ENCODE data around the gene NRP1. TPM values are rescaled to one million over a fixed set of nuclear protein-coding genes. Genes with fewer than 3 reads are reported as not detected.

NRP1 gene
- total and polyA plus RNA-seq, 12 donors: 45.3 to 229 (median 157) TPM

DNA sequence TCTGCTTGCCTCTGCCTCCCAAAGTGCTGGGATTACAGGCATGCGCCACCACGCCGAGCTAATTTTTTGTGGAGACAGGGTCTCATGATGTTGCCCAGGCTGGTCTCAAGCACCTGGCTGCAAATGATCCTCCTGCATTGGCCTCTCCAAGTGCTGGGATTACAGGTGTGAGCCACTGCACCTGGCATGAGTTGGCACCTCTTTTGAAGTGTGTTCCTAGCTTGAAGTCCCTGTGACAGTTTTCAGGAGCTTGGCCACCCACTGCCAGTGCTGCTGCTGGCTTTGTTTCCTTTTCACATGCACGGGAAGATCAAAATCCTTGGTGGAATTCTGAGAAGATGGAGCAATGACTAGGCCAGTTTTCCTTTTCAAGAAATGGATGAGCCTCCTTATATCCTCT, 126.3 kb downstream of the NRP1 start:
- intact Hi-C loops (cut with DNase I): no loop called here
- H3K4me1 ChIP-seq: peaks cover 0 to 56% (median 29%) of the 10 kb centered on the region in 9 donors
- no peaks in the 10 kb centered on the region for H3K9me3 ChIP-seq
- TF ChIP-seq, protein P1, sequence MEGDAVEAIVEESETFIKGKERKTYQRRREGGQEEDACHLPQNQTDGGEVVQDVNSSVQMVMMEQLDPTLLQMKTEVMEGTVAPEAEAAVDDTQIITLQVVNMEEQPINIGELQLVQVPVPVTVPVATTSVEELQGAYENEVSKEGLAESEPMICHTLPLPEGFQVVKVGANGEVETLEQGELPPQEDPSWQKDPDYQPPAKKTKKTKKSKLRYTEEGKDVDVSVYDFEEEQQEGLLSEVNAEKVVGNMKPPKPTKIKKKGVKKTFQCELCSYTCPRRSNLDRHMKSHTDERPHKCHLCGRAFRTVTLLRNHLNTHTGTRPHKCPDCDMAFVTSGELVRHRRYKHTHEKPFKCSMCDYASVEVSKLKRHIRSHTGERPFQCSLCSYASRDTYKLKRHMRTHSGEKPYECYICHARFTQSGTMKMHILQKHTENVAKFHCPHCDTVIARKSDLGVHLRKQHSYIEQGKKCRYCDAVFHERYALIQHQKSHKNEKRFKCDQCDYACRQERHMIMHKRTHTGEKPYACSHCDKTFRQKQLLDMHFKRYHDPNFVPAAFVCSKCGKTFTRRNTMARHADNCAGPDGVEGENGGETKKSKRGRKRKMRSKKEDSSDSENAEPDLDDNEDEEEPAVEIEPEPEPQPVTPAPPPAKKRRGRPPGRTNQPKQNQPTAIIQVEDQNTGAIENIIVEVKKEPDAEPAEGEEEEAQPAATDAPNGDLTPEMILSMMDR (IDR thresholded peaks at IDR 0.05): no peak
- peak overlapping the region in 1 of 10 donors; percentile 20 for H3K27ac ChIP-seq
- no peak for DNase-seq
- H3K36me3 ChIP-seq: peaks cover 0 to 100% (median 61%) of the 10 kb centered on the region in 9 donors
- WGBS, 2 donors: 91 to 93% methylated on average over 4 of the region's 4 CpGs
- H3K27me3 ChIP-seq: no peaks in the 10 kb centered on the region
- no peak overlapping the region for H3K4me3 ChIP-seq
- ATAC-seq: no peak

DNA sequence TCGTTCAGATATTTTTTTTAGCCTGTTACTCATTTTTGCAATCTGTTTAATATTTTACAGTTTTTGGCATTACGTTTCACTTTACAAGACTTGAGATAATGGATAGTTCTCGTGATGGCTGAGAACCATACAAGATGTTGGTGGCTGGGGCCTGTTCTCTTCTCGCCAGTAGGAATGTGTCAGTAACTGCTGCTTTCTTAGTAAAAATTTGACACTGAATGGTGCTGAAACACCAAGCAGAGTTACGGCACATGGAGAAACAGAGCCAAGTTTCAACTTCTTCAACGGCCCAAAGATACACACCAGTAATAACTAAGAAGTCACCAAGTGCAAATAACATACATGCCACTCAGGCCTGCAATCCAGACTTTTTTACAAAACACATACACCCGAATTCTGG, 130.4 kb downstream of the NRP1 start:
- peak overlapping the region in 2 of 10 donors; percentile 37 to 63 for H3K27ac ChIP-seq
- H3K4me3 ChIP-seq: no peak overlapping the region
- intact Hi-C loops (cut with DNase I): no loop called here
- H3K4me1 ChIP-seq: peaks cover 0 to 65% (median 17%) of the 10 kb centered on the region in 9 donors
- ATAC-seq: peak in 5 of 8 donors; percentile 7 to 57 (median 37)
- DNase-seq: no peak
- peaks cover 0 to 100% (median 80%) of the 10 kb centered on the region in 9 donors for H3K36me3 ChIP-seq
- WGBS, 2 donors: 63 to 73% methylated on average over 7 of the region's 7 CpGs
- no peaks in the 10 kb centered on the region for H3K27me3 ChIP-seq
- TF ChIP-seq, protein P1 (IDR thresholded peaks at IDR 0.05): no peak
- H3K9me3 ChIP-seq: no peaks in the 10 kb centered on the region

GRCh38 chr10:33201971-33202370, 132.5 kb downstream of the NRP1 start:
- no peaks in the 10 kb centered on the region for H3K9me3 ChIP-seq
- peak overlapping the region in 3 of 10 donors; percentile 24 to 83 (median 24) for H3K27ac ChIP-seq
- 65 to 77% methylated on average over 5 of the region's 5 CpGs for WGBS, 2 donors
- H3K36me3 ChIP-seq: peaks cover 0 to 100% (median 68%) of the 10 kb centered on the region in 9 donors
- H3K4me3 ChIP-seq: no peak overlapping the region
- no peak for DNase-seq
- H3K4me1 ChIP-seq: peaks cover 0 to 78% (median 30%) of the 10 kb centered on the region in 9 donors
- intact Hi-C loops (cut with DNase I): no loop called here
- H3K27me3 ChIP-seq: no peaks in the 10 kb centered on the region
- no peak for ATAC-seq
- TF ChIP-seq, protein P1 (IDR thresholded peaks at IDR 0.05): no peak

DNA sequence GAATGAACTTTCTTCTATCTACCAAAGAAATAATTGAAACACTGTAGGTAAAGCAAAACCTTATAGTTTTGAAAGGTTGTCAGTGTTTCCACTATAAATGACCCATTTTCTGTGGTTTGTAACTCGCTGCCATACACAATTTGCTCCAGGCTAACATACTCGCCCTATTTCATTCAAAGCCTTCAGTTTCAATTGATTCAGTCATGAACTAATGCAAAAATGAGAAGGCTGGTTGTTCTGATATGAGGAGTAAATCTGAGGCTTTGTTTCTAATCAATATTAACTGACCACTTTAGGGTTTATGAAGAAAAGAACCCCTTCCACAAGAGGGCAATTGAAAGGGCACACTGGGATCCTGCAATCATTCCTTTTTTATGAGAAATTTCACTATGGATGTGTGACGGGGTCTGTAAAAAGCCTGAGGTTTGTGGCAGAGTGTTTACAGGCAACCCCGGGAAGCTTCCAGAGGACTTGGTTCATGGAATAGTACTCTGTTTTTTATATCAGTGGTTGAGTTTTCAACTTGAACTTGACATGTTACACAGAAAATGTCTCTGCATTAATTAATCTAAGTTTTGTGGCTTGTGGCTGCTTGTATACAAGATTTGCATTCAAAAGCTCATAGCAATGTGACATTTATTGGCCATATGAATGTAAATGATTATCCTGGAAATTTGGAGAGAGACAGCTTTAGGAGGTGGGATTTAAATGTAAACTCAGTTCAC, 133.2 kb downstream of the NRP1 start:
- no peaks in the 10 kb centered on the region for H3K9me3 ChIP-seq
- H3K36me3 ChIP-seq: peaks cover 0 to 100% (median 61%) of the 10 kb centered on the region in 9 donors
- TF ChIP-seq, protein P1 (IDR thresholded peaks at IDR 0.05): no peak
- ATAC-seq (no peak), DNase-seq (no peak)
- no peaks in the 10 kb centered on the region for H3K27me3 ChIP-seq
- H3K4me1 ChIP-seq: peaks cover 2 to 81% (median 38%) of the 10 kb centered on the region in 9 donors
- H3K27ac ChIP-seq: peak overlapping the region in 3 of 10 donors; percentile 24 to 83 (median 30)
- H3K4me3 ChIP-seq: no peak overlapping the region
- intact Hi-C loops (cut with DNase I): no loop called here
- WGBS, 2 donors: 93 to 96% methylated on average over 4 of the region's 4 CpGs
